Tibial artery (tissue), 4 donors: ENCODE data around the gene TDRKH.

Experiments
- DNase-seq, 2 donors: peaks; one replicate each; pipeline ENCODE4 v3.0.0-alpha.2; 2019
- H3K27ac ChIP-seq, 2 donors: fragments of 200-600 bp; sonication (generic) in 1 of 2; 1 replicate in 1 of 2; 2 replicates in 1 of 2; pipeline ENCODE4 v1.5.1; 2018 to 2019; ENCODE audit warnings: mild to moderate bottlenecking in 1 of 2
- H3K27me3 ChIP-seq, 2 donors: fragments of 200-600 bp; sonication (generic) in 1 of 2; one replicate each; pipeline versions ENCODE4 v1.5.1 to v1.6.0; 2016 to 2019
- H3K36me3 ChIP-seq, 3 donors: fragments of 200-600 bp; sonication (generic) in 2 of 3; one replicate each; pipeline ENCODE4 v1.5.1; 2016 to 2019; ENCODE audit warnings: mild to moderate bottlenecking in 2 of 3
- H3K4me1 ChIP-seq, 4 donors: fragments of 200-600 bp; sonication (generic) in 2 of 4; 1 replicate in 3 of 4; 2 replicates in 1 of 4; pipeline ENCODE4 v1.5.1; 2016 to 2019
- H3K4me3 ChIP-seq, 2 donors: fragments of 200-600 bp; sonication (generic) in 1 of 2; 1 replicate in 1 of 2; 2 replicates in 1 of 2; pipeline ENCODE4 v1.5.1; 2018 to 2019; ENCODE audit warnings: mild to moderate bottlenecking in 2 of 2
- H3K9me3 ChIP-seq, 3 donors: fragments of 200-600 bp; sonication (generic) in 1 of 3; one replicate each; pipeline ENCODE4 v1.5.1; 2016 to 2019
- intact Hi-C: fragments of 100-400 bp; cut with DNase I; formaldehyde crosslinking; loops from one replicate; pipeline ENCODE4 v1.15.0; 2023; ENCODE audit warnings: low total_unique reads
- TF ChIP-seq, protein P1 (sequence below), 2 experiments: fragments of 200-600 bp in 1 of 2; fragments of 450-650 bp in 1 of 2; IDR thresholded peaks; one replicate each; pipeline ENCODE4 v1.5.1; 2017 to 2019; ENCODE audit warnings: antibody characterized with exemption in 2 of 2, mild to moderate bottlenecking in 1 of 2, moderate library complexity in 1 of 2

Gene TDRKH

DNA sequence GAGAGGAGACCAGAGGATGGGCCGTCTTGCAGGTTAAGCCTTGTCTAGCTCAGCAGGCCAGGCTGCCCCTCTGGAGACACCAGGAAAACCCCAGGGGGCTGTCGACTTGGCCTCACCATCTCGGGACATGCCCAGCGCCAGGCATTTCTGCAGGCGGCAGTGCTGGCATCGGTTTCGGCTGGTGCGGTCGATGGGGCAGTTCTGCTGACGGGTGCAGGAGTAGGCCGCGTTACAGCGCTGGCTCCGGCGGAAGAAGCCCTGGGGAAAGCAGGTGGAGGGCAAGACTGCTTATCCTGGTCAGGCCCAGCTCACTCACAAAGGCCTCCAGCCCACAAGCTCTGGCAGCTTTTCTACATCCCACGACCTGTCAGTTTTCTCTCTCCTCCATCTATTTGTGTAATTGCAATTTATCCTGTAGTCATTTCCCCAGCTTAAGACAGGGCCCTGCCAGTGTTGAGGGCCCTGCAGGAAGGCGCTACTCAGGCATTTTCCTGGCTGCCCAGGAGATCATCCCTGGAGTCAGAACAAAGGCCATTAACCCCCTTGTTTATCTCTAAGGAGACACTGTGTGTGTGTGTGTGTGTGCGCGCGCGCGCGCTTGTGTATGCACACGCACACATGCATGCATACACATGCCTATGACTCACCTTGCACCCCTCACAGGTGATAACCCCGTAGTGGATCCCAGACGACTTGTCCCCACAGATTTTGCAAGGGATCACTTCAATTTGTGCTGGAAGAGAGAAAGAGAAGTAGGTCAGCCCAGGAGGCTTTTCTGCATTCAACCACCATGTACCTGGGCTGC, 26.4 kb upstream of the TDRKH start:
- intact Hi-C loops, result no loop called here
- Histone ChIP-seq H3K4me1 (peaks cover 0 to 2% (median 0%) of the 10 kb centered on the region in 4 donors), H3K36me3 (peaks cover 0 to 22% (median 0%) of the 10 kb centered on the region in 3 donors), H3K27ac (no peak overlapping the region), H3K9me3 (no peaks in the 10 kb centered on the region), H3K27me3 (peaks cover 0 to 19% of the 10 kb centered on the region in 2 donors), H3K4me3 (no peak overlapping the region)
- TF ChIP-seq, protein P1, sequence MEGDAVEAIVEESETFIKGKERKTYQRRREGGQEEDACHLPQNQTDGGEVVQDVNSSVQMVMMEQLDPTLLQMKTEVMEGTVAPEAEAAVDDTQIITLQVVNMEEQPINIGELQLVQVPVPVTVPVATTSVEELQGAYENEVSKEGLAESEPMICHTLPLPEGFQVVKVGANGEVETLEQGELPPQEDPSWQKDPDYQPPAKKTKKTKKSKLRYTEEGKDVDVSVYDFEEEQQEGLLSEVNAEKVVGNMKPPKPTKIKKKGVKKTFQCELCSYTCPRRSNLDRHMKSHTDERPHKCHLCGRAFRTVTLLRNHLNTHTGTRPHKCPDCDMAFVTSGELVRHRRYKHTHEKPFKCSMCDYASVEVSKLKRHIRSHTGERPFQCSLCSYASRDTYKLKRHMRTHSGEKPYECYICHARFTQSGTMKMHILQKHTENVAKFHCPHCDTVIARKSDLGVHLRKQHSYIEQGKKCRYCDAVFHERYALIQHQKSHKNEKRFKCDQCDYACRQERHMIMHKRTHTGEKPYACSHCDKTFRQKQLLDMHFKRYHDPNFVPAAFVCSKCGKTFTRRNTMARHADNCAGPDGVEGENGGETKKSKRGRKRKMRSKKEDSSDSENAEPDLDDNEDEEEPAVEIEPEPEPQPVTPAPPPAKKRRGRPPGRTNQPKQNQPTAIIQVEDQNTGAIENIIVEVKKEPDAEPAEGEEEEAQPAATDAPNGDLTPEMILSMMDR (IDR thresholded peaks at IDR 0.05), result no peak
- no peak for DNase-seq

DNA sequence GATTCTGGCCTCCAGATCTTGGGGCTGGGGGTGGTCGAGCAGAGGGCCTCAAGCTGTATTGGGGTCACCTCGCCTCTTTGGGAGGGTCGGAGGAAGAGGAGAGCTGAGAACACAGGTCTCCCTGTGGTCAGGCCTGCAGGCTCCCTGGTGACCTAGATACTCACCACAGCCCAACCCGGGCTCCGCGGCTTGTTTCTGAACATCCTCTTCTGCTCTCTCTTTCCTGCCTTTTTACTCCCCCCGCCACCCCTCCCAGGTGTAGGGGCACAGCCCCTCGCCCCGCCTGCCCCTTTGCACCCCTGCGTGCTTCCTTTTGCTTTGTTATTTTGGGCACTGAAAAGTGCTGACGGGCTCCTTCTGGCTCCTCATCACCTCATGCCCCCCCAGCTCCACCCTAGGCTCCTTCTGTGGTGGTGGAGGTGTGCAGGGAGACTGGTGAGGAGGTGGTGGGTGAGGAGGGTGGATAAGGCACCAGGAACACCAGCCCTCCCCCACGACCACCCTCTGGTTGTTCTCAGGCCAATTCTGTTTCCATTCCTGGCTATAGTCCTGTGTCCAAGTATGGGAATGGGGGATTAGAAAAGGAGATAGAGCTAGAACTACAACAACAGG, 25.5 kb upstream of the TDRKH start:
- Histone ChIP-seq H3K9me3 (no peaks in the 10 kb centered on the region), H3K4me3 (no peak overlapping the region), H3K27ac (no peak overlapping the region), H3K4me1 (peaks cover 0 to 2% (median 0%) of the 10 kb centered on the region in 4 donors), H3K36me3 (peaks cover 0 to 22% (median 0%) of the 10 kb centered on the region in 3 donors), H3K27me3 (peaks cover 0 to 19% of the 10 kb centered on the region in 2 donors)
- TF ChIP-seq, protein P1 (IDR thresholded peaks at IDR 0.05), result no peak
- DNase-seq, result no peak
- intact Hi-C loops, result no loop called here

GRCh38 chr1:151814971-151815545, 24.8 kb upstream of the TDRKH start:
- Histone ChIP-seq H3K4me3 (no peak overlapping the region), H3K4me1 (no peaks in the 10 kb centered on the region), H3K27me3 (peaks cover 0 to 19% of the 10 kb centered on the region in 2 donors), H3K27ac (no peak overlapping the region), H3K9me3 (no peaks in the 10 kb centered on the region), H3K36me3 (peaks cover 0 to 22% (median 0%) of the 10 kb centered on the region in 3 donors)
- intact Hi-C loops, result no loop called here
- no peak for DNase-seq
- TF ChIP-seq, protein P1 (IDR thresholded peaks at IDR 0.05), result no peak

- no peak for DNase-seq
- Histone ChIP-seq H3K4me1 (no peaks in the 10 kb centered on the region), H3K9me3 (no peaks in the 10 kb centered on the region), H3K27ac (no peak overlapping the region), H3K36me3 (peaks cover 0 to 22% (median 0%) of the 10 kb centered on the region in 3 donors), H3K4me3 (no peak overlapping the region), H3K27me3 (peaks cover 0 to 19% of the 10 kb centered on the region in 2 donors)
- TF ChIP-seq, protein P1 (IDR thresholded peaks at IDR 0.05), result no peak
- intact Hi-C loops, result no loop called here
These were observed 24.1 kb upstream of the TDRKH start for GRCh38 chr1:151814426-151814825.

GRCh38 chr1:151813271-151813977, 23.1 kb upstream of the TDRKH start:
- no peak for DNase-seq
- Histone ChIP-seq H3K27ac (no peak overlapping the region), H3K27me3 (peaks cover 0 to 16% of the 10 kb centered on the region in 2 donors), H3K9me3 (no peaks in the 10 kb centered on the region), H3K4me3 (no peak overlapping the region), H3K4me1 (no peaks in the 10 kb centered on the region), H3K36me3 (peaks cover 0 to 22% (median 0%) of the 10 kb centered on the region in 3 donors)
- TF ChIP-seq, protein P1 (IDR thresholded peaks at IDR 0.05), result no peak
- intact Hi-C loops, result no loop called here
